Right lobe of liver (tissue), 4 donors: ENCODE results near the gene TMEM151B.

Source experiments
- CTCF ChIP-seq, 4 donors: fragments of 200-600 bp in 3 of 4; fragments of 450-650 bp in 1 of 4; IDR thresholded peaks; one replicate each; pipeline versions ENCODE4 v1.5.1 to v1.8.0; 2016 to 2022; ENCODE audit warnings: antibody characterized with exemption in 4 of 4, mild to moderate bottlenecking in 2 of 4
- POLR2A ChIP-seq: fragments of 450-650 bp; IDR thresholded peaks from one replicate; pipeline ENCODE4 v1.6.1; 2017; ENCODE audit warnings: antibody characterized with exemption, mild to moderate bottlenecking
- donor health status: DM: no; HTN: no; CAD: no.
- donor health status: DM: no; HTN: no; CAD: no.
- donor health status: DM: no; HTN: yes; CAD: no.

- no peak for TF ChIP-seq CTCF (IDR thresholded peaks at IDR 0.05)
- TF ChIP-seq POLR2A = no peak
Observed at GRCh38 chr6:44311767-44312166, 41.5 kb downstream of the TMEM151B start.
